ENCODE measurements around the gene CDYL. TPM values are rescaled to one million over a fixed set of nuclear protein-coding genes. Genes with fewer than 3 reads are reported as not detected.

Gene CDYL
- total RNA-seq, 1 donor from 2014 or later, result 28.2 TPM

DNA sequence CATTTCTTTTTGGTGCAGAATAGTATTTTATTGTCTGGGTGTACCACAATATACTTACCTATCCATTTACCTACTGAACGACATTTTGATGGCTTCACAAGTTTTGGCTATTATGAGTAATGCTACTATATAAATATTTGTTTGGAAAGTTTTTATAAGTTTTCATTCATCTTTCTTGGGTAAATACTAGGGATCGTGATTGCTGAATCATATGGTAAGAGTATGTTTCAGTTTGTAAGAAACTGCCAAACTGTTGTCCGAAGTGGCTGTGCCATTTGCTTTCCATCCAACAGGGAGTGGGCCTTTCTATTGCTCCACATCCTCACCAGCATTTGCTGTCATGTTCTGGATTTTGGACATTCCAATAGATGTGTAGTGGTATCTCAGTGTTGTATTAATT lies 104.2 kb downstream of the CDYL start:
- DNase-seq (ENCODE audit: low spot score), result no peak

- no peak for DNase-seq (ENCODE audit: low spot score)
These were observed 107.1 kb downstream of the CDYL start for GRCh38 chr6:4883298-4883697.

- DNase-seq (ENCODE audit: low spot score), result no peak
These were observed 108.6 kb downstream of the CDYL start for GRCh38 chr6:4884646-4885340.

GRCh38 chr6:4885341-4885933 lies 109.2 kb downstream of the CDYL start:
- no peak for DNase-seq (ENCODE audit: low spot score)

DNA sequence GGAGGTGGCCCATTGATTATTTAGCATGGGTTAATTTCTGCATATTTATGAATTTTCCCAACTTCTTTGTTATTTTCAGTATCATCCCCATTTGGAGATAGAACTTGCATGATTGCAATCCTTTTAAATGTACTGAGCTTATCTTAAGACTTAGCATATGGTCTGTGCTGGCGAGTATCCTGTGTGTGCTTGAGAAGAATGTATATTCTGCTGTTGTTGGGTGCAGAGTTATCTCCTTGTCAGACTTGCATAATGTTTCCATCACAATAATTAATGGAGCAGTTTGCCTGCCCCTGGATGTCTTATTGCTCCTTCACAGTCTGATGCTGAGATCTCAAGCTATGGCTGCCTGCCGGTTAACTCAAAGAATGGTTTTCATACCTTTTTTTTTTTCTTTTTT lies 112.6 kb downstream of the CDYL start:
- DNase-seq (ENCODE audit: low spot score), result peak; percentile 37

DNA sequence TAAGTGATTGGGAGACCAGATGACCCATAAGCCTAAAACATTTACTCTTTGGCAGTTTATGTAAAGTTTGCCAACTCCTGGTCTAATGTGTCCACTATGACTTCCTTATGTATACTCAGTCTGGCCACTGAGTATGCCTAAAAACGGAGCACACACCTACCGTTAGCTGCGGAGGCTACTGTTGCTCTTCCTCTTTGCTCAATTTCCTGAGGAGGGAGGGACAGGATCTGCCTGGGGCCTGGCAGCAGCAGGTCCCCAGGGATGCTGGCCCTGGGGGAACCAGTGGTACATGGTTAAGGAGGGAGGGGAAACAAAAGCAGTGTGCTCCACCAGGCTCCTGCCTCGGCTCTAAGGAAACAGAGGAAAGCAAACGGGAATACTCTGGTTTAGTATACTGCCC lies 113.5 kb downstream of the CDYL start:
- no peak for DNase-seq (ENCODE audit: low spot score)

- DNase-seq (ENCODE audit: low spot score), result no peak
These were observed 114.0 kb downstream of the CDYL start for GRCh38 chr6:4890191-4890590.

- DNase-seq (ENCODE audit: low spot score), result no peak
These were observed 114.4 kb downstream of the CDYL start for GRCh38 chr6:4890627-4891026.

GRCh38 chr6:4891141-4891540 lies 114.9 kb downstream of the CDYL start:
- no peak for DNase-seq (ENCODE audit: low spot score)

DNA sequence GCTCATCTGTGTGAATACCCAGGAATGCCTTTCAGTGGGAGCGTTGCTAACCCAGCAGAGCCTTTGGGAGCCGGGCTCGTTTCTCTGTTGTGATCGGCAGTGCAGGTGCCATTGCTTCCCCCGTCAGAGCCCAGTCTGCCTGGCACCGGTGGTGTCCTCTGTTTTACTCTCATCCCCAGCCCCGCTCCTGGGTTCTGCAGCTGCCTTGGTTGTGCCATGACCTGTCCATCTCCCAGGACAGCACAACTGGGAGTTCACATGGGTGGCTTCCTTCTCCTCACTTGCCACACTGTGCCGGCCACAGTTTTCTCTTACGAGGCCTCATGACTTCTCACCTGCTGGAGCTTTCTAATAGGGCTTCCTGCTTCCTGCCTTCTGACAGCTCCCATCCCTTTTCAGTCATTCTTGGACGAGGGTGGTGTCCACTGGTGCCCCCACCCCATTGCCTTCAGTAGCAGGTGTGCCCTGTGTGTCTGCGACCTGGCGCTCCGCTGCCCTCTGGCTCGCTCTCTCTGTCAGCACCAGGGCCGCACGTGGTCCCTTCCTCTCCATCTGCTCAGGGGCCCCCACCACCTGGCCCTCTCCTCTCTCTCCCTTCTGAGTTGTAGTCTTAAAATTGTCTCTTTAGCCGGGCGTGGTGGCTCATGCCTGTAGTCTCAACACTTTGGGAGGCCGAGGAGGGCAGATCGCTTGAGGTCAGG lies 116.7 kb downstream of the CDYL start:
- DNase-seq (ENCODE audit: low spot score), result no peak

DNA sequence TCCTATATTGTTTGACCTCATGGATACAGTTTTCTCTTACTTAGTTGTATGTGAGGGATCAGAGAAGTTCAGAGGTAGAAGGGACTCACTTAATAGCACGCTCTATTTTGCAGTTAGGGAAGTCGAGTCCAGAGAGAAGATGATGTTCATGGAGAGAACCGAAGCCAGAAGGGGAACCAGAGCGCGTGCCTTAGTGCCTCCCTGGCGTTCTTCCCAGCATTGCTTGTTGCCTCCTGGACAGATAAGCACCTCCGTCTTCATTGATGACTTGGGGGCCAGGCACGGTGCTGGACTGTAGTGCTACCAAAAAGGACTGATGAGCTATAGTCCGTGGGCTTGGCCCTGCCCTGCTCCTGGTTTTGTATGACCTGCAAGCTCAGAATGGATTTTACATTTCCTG lies 117.8 kb downstream of the CDYL start:
- no peak for DNase-seq (ENCODE audit: low spot score)

DNA sequence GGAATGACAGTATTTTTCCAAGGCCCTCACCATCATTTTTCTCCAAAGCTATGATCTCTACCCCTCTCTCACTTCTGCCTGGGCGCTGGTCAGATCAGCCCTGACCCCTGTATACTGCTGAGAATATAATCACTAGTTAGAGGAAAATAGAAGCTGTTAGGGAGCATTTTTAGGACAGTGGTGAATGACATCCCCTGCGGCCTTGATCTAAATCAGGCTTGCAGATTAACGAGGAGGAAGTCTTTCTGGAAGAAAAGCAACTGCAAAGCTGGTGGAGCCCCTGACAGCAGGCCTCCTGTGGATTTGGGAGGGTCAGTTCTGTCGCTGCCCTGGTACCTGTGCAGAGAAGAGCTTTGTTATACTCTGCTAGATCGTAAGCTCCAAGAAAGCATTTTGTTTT lies 119.8 kb downstream of the CDYL start:
- DNase-seq (ENCODE audit: low spot score), result no peak

GRCh38 chr6:4896401-4896800 lies 120.2 kb downstream of the CDYL start:
- no peak for DNase-seq (ENCODE audit: low spot score)

DNA sequence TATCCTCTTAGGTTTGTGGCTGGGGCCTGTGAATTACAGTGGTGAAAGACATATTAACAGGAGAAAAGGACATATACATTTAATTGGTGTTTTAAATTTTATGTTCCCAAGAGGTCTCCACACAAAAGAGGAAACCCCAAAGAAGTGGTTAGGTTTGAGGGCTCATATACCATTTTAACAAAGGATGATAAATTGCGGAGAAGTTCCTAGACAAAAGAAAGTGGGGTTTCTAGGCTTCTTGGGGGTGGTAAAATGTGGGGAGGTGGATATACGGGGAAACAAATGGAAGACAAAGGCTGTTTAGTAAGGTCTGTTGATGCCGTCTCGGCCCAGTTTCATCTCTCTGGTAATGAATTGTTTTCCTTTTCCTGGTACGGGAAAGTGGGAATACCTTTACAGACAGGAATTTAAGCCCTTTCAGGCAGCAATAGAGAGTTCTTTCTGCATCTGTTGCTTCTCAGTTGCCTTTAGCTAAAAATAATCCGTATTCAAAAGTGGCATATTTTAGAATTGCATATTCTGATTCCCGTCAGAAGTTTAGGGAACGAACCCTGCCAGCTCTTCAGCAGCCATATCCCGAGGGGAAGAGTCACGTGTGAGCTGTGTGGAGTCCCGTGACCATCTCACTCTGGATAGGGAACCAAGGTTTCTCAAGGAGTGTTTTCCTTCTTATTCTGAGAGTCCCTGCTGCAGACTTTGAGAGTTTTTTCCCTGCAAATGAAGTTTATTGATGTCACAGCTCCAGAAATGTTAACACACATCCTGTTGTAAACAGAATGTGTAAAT lies 123.2 kb downstream of the CDYL start:
- no peak for DNase-seq (ENCODE audit: low spot score)

- DNase-seq (ENCODE audit: low spot score), result no peak
These were observed 125.3 kb downstream of the CDYL start for GRCh38 chr6:4901386-4902061.

DNA sequence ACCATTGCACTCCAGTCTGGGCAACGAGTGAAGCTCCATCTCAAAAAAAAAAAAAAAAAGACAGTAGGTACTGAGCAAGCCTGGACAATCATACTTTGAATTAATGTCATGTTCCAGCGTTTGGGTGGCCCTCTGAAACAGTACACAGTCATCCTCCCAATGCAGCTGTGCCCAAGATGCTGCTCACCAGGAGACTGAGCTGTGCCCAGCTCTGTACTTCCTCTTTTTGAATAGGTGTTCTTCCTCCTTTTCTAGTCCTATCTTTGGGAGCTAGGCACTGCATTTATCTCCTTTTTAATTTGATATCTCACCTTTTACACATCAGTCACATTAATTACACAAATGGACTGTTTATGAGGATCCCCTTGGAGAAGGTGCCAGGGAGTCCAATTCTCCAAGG lies 126.2 kb downstream of the CDYL start:
- DNase-seq (ENCODE audit: low spot score), result no peak

GRCh38 chr6:4903121-4903520 lies 126.9 kb downstream of the CDYL start:
- DNase-seq (ENCODE audit: low spot score), result no peak

- no peak for DNase-seq (ENCODE audit: low spot score)
These were observed 127.7 kb downstream of the CDYL start for GRCh38 chr6:4903751-4904370.

- DNase-seq (ENCODE audit: low spot score), result peak; percentile 18
These were observed 128.3 kb downstream of the CDYL start for GRCh38 chr6:4904461-4905025.

DNA sequence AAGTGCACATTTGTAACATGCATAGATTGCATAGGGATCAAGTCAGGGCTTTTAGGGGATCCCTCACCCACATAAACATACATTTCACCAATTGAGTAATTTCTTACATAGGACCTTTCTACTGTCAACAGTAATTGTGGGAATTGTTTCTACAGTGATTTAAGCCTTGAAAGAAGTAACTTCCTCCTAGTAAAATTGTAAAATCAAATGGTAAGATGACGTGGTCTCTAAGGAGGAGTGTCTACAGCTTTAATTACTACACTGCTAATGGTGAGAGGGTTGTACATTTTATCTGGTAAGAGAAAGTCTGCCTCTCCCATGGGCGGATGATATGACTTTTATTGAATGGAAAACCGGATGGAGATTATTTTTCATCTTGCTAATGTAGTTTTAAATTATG lies 129.6 kb downstream of the CDYL start:
- no peak for DNase-seq (ENCODE audit: low spot score)
